Breast epithelium (tissue), 3 donors: ENCODE measurements around the gene RERE.

ENCODE experiments used
- POLR2A ChIP-seq: fragments of 450-650 bp; IDR thresholded peaks from one replicate; pipeline ENCODE4 v1.6.1; 2016; ENCODE audit warnings: antibody characterized with exemption, mild to moderate bottlenecking, moderate library complexity
- POLR2AphosphoS5 ChIP-seq, 3 donors: sonication (generic); formaldehyde crosslinking; IDR thresholded peaks; one replicate each; pipeline ENCODE4 v1.6.1; 2017; ENCODE audit warnings: antibody characterized with exemption in 3 of 3
- TF ChIP-seq, protein P1 (sequence below), 3 donors: fragments of 450-650 bp; IDR thresholded peaks; one replicate each; pipeline ENCODE4 v1.5.1; 2016 to 2017; ENCODE audit warnings: antibody characterized with exemption in 3 of 3, mild to moderate bottlenecking in 3 of 3, moderate library complexity in 3 of 3

DNA sequence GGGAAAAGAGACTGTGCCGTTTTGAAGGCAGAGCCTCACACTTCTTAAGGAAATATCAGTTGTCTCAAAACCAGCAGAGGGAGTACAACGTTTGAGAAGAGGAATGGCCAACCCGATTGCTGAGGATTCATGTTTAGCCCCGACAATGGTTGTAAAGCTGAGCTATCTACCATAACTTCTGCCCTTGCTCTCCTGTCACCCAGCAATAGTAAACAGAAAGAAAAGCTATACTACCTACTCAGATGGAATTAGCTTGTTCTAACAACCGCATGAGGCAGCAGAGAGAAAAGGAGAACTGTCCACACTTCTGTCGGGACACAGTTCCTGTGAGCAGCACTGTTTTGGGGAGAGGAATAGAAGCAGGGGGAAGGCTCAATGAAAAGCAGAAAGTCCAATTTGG, 408.3 kb downstream of the RERE start:
- no peak for TF ChIP-seq POLR2A
- TF ChIP-seq, protein P1, sequence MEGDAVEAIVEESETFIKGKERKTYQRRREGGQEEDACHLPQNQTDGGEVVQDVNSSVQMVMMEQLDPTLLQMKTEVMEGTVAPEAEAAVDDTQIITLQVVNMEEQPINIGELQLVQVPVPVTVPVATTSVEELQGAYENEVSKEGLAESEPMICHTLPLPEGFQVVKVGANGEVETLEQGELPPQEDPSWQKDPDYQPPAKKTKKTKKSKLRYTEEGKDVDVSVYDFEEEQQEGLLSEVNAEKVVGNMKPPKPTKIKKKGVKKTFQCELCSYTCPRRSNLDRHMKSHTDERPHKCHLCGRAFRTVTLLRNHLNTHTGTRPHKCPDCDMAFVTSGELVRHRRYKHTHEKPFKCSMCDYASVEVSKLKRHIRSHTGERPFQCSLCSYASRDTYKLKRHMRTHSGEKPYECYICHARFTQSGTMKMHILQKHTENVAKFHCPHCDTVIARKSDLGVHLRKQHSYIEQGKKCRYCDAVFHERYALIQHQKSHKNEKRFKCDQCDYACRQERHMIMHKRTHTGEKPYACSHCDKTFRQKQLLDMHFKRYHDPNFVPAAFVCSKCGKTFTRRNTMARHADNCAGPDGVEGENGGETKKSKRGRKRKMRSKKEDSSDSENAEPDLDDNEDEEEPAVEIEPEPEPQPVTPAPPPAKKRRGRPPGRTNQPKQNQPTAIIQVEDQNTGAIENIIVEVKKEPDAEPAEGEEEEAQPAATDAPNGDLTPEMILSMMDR (IDR thresholded peaks at IDR 0.05), result peak; percentile 38 to 54 (median 51)
- TF ChIP-seq POLR2AphosphoS5 (IDR thresholded peaks at IDR 0.05), result no peak
